ENCODE results near the gene FECH.

DNA sequence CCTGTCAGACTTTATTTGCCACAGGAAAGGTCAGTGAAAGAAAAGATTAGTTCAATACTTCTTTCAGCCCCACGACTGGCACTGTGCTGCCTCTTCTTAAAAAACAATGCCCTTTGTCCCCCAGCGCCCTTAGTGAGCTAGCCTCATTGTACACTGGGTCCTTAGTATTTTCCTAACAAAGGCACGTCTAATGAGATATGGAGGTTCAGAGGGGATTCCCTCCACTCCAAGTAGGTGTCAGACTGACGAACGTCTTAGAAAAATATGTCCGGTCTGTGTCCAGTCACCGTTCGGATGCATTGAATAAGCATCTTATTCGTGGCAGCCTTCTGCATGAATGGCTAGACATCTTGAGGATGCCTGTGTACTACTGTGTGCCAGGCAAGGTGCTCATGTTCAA is 1.1 kb downstream of the FECH start:
- TF ChIP-seq, protein P1, sequence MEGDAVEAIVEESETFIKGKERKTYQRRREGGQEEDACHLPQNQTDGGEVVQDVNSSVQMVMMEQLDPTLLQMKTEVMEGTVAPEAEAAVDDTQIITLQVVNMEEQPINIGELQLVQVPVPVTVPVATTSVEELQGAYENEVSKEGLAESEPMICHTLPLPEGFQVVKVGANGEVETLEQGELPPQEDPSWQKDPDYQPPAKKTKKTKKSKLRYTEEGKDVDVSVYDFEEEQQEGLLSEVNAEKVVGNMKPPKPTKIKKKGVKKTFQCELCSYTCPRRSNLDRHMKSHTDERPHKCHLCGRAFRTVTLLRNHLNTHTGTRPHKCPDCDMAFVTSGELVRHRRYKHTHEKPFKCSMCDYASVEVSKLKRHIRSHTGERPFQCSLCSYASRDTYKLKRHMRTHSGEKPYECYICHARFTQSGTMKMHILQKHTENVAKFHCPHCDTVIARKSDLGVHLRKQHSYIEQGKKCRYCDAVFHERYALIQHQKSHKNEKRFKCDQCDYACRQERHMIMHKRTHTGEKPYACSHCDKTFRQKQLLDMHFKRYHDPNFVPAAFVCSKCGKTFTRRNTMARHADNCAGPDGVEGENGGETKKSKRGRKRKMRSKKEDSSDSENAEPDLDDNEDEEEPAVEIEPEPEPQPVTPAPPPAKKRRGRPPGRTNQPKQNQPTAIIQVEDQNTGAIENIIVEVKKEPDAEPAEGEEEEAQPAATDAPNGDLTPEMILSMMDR (IDR thresholded peaks at IDR 0.05): no peak
- no peak for TF ChIP-seq POLR2A (IDR thresholded peaks at IDR 0.05)
